A549 (cell line): ENCODE measurements around the gene OR6C75. TPM values are rescaled to one million over a fixed set of nuclear protein-coding genes. Genes with fewer than 3 reads are reported as not detected.

Source experiments
- ATAC-seq, 2 experiments: fragments of 200-7000 bp in 1 of 2; fragments of >200 bp in 1 of 2; cut with Nextera tagmentation in 1 of 2; cut with Tn5 transposase in 1 of 2; 3 replicates each; pipeline versions ENCODE4 v1.8.0 to v1.9.1; 2018 to 2020; ENCODE audit warnings: mild to moderate bottlenecking in 1 of 2, moderate library complexity in 1 of 2
- CTCF ChIA-PET: fragments of 300-600 bp; sonication (Branson Sonifier 250); formaldehyde crosslinking; extraction: SDS; loops from one replicate; lab custom pipeline; 2021; ENCODE audit warnings: antibody characterized with exemption, inconsistent platforms; lab: Yijun Ruan, JAX
- POLR2A ChIA-PET: fragments of 350-600 bp; formaldehyde crosslinking; extraction: SDS; loops from one replicate; lab custom pipeline; 2021; ENCODE audit warnings: antibody characterized with exemption, inconsistent platforms; lab: Yijun Ruan, JAX
- DNase-seq, 2 experiments: peaks; one replicate each; pipeline versions ENCODE4 v3.0.0 to v3.0.0-alpha.2; 2011 to 2016; ENCODE audit warnings: low read depth in 1 of 2, low spot score in 1 of 2
- FAIRE-seq: peaks from 2 replicates; lab custom pipeline; 2011; peaks lifted over from hg19 to GRCh38; lab: Jason Lieb, UNC
- H3K27ac ChIP-seq, 2 experiments: fragments of >200 bp; sonication (Bioruptor Twin); formaldehyde crosslinking; 3 replicates each; pipeline ENCODE4 v1.5.1; 2016 to 2017
- H3K4me1 ChIP-seq: fragments of >200 bp; sonication (Bioruptor Twin); formaldehyde crosslinking; 3 replicates; pipeline ENCODE4 v1.6.1; 2016
- H3K4me2 ChIP-seq: fragments of >200 bp; sonication (Bioruptor Twin); formaldehyde crosslinking; 3 replicates; pipeline ENCODE4 v1.6.1; 2016
- H3K4me3 ChIP-seq: fragments of >200 bp; sonication (Bioruptor Twin); formaldehyde crosslinking; 3 replicates; pipeline ENCODE4 v1.5.1; 2016
- H3K9me3 ChIP-seq: fragments of >200 bp; sonication (Bioruptor Twin); formaldehyde crosslinking; 3 replicates; pipeline ENCODE4 v1.6.1; 2016
- CBX2 ChIP-seq: fragments of 200-600 bp; sonication (generic); IDR thresholded peaks from 2 replicates; pipeline ENCODE4 v1.6.1; 2016; ENCODE audit warnings: low read depth, mild to moderate bottlenecking, borderline replicate concordance
- CBX8 ChIP-seq: fragments of 200-600 bp; sonication (generic); IDR thresholded peaks from 2 replicates; pipeline ENCODE4 v1.6.1; 2016
- CHD4 ChIP-seq: fragments of 200-600 bp; sonication (generic); IDR thresholded peaks from 2 replicates; pipeline ENCODE4 v1.6.1; 2016; ENCODE audit warnings: antibody characterized with exemption, mild to moderate bottlenecking, borderline replicate concordance
- EHF ChIP-seq: fragments of 250-450 bp; sonication (Bioruptor Pico); IDR thresholded peaks from 2 replicates; pipeline ENCODE4 v1.5.0; 2020; ENCODE audit warnings: mild to moderate bottlenecking
- EHMT2 ChIP-seq: fragments of 200-600 bp; sonication (generic); IDR thresholded peaks from 2 replicates; pipeline ENCODE4 v1.6.1; 2016; ENCODE audit warnings: antibody characterized with exemption, low read depth, mild to moderate bottlenecking, moderate library complexity
- EP300 ChIP-seq, 2 experiments: fragments of >200 bp; sonication (Bioruptor Twin); formaldehyde crosslinking; IDR thresholded peaks; 2 replicates in 1 of 2; 3 replicates in 1 of 2; pipeline ENCODE4 v1.6.1; 2016 to 2017
- ESRRA ChIP-seq: fragments of 150-350 bp; IDR thresholded peaks from 2 replicates; pipeline ENCODE4 v1.6.1; 2014; ENCODE audit warnings: mild to moderate bottlenecking, low read length, borderline replicate concordance
- FOSB ChIP-seq: fragments of 250-450 bp; sonication (Bioruptor Pico); IDR thresholded peaks from 2 replicates; pipeline ENCODE4 v1.5.0; 2020; ENCODE audit warnings: mild to moderate bottlenecking, moderate library complexity
- GATA3 ChIP-seq: IDR thresholded peaks from 2 replicates; pipeline ENCODE4 v1.6.1; 2012; ENCODE audit warnings: borderline replicate concordance
- HEYL ChIP-seq: fragments of 250-450 bp; sonication (Bioruptor Pico); IDR thresholded peaks from 2 replicates; pipeline ENCODE4 v1.8.0; 2021; ENCODE audit warnings: mild to moderate bottlenecking, moderate library complexity
- HOXB13 ChIP-seq: fragments of 250-450 bp; sonication (Bioruptor Pico); IDR thresholded peaks from 2 replicates; pipeline ENCODE4 v1.5.0; 2020; ENCODE audit warnings: low read depth, mild to moderate bottlenecking, moderate library complexity
- HOXB5 ChIP-seq: fragments of 250-450 bp; sonication (Bioruptor Pico); IDR thresholded peaks from 2 replicates; pipeline ENCODE4 v1.5.0; 2020; ENCODE audit warnings: mild to moderate bottlenecking, moderate library complexity
- JUN ChIP-seq, 2 experiments: fragments of >200 bp; sonication (Bioruptor Twin); formaldehyde crosslinking; IDR thresholded peaks; 2 replicates in 1 of 2; 3 replicates in 1 of 2; pipeline ENCODE4 v1.6.1; 2016 to 2017
- JUNB ChIP-seq: fragments of >200 bp; sonication (Bioruptor Twin); formaldehyde crosslinking; IDR thresholded peaks from 2 replicates; pipeline ENCODE4 v1.6.1; 2016
- MAFK ChIP-seq: fragments of 450-650 bp; IDR thresholded peaks from 2 replicates; pipeline ENCODE4 v1.6.1; 2014; ENCODE audit not compliant: partially characterized antibody
- MYC ChIP-seq: IDR thresholded peaks from 2 replicates; pipeline ENCODE4 v1.6.1; 2012; ENCODE audit warnings: mild to moderate bottlenecking, inconsistent platforms, low read length, improper control_type of control experiment, borderline replicate concordance
- NR3C1 ChIP-seq: fragments of >200 bp; sonication (Bioruptor Twin); formaldehyde crosslinking; IDR thresholded peaks from 3 replicates; pipeline ENCODE4 v1.6.1; 2017
- PHF8 ChIP-seq: fragments of 200-600 bp; sonication (generic); IDR thresholded peaks from 2 replicates; pipeline ENCODE4 v1.6.1; 2016; ENCODE audit warnings: low read depth, mild to moderate bottlenecking, antibody characterized with exemption, moderate library complexity, borderline replicate concordance
- POLR2A ChIP-seq: IDR thresholded peaks from 2 replicates; pipeline ENCODE4 v1.6.1; 2012; ENCODE audit warnings: mild to moderate bottlenecking, low read length
- RAD21 ChIP-seq, 2 experiments: fragments of >200 bp in 1 of 2; sonication (Bioruptor Twin) in 1 of 2; formaldehyde crosslinking in 1 of 2; IDR thresholded peaks in 1 of 2; conservative IDR thresholded peaks in 1 of 2; 2 replicates in 1 of 2; 3 replicates in 1 of 2; pipeline ENCODE4 v1.6.1; 2012 to 2018; ENCODE audit warnings: inconsistent platforms in 1 of 2
- RARB ChIP-seq: fragments of 250-450 bp; sonication (Bioruptor Pico); IDR thresholded peaks from 2 replicates; pipeline ENCODE4 v1.8.0; 2021; ENCODE audit warnings: mild to moderate bottlenecking, moderate library complexity
- RCOR1 ChIP-seq: fragments of 150-350 bp; IDR thresholded peaks from 2 replicates; pipeline ENCODE4 v1.6.1; 2014; ENCODE audit warnings: antibody characterized with exemption, low read length, low read depth
- RFX5 ChIP-seq: fragments of 450-650 bp; IDR thresholded peaks from 2 replicates; pipeline ENCODE4 v1.7.1; 2014; ENCODE audit warnings: antibody characterized with exemption, mild to moderate bottlenecking, moderate library complexity
- RNF2 ChIP-seq: fragments of 200-600 bp; sonication (generic); IDR thresholded peaks from 2 replicates; pipeline ENCODE4 v1.6.1; 2016; ENCODE audit warnings: low read depth, mild to moderate bottlenecking, antibody characterized with exemption, moderate library complexity, borderline replicate concordance
- TP53 ChIP-seq: fragments of 250-450 bp; sonication (Bioruptor Pico); IDR thresholded peaks from 2 replicates; pipeline ENCODE4 v1.5.0; 2021; ENCODE audit warnings: mild to moderate bottlenecking, moderate library complexity
- ZC3H11A ChIP-seq: fragments of 450-650 bp; IDR thresholded peaks from 2 replicates; pipeline ENCODE4 v1.6.1; 2014; ENCODE audit warnings: antibody characterized with exemption, mild to moderate bottlenecking
- ZNF302 ChIP-seq: fragments of 250-450 bp; sonication (Bioruptor Pico); IDR thresholded peaks from 2 replicates; pipeline ENCODE4 v1.9.0; 2021; ENCODE audit warnings: inconsistent platforms, mild to moderate bottlenecking, moderate library complexity
- ZSCAN20 ChIP-seq: fragments of 250-450 bp; sonication (Bioruptor Pico); IDR thresholded peaks from 2 replicates; pipeline ENCODE4 v1.8.0; 2022; ENCODE audit warnings: mild to moderate bottlenecking, moderate library complexity
- WGBS: methylation state at CpG from one replicate; pipeline ENCODE4 v1.1.6; 2017; ENCODE audit errors: missing lambda C conversion rate; 5-methylcytosine and 5-hydroxymethylcytosine counted together
- polyA plus RNA-seq, 4 experiments: library from polyadenylated mRNA; depleted of rRNA in 3 of 4; stranded (reverse); fragments of >200 nt; fragmentation: RNase III in 1 of 4; extraction: RNeasy Plus Mini Kit Qiagen cat#74134 plus additional on column Dnase treatment in 1 of 4; gene quantifications; 2 replicates in 3 of 4; 3 replicates in 1 of 4; pipeline ENCODE4 v1.2.3, GENCODE V29; 2011 to 2017
- TF ChIP-seq, protein P1 (sequence below): fragments of 450-650 bp; IDR thresholded peaks from 2 replicates; pipeline ENCODE4 v1.6.1; 2014; ENCODE audit warnings: antibody characterized with exemption
- TF ChIP-seq, protein P2 (sequence below): fragments of >200 bp; sonication (Bioruptor Twin); formaldehyde crosslinking; IDR thresholded peaks from 2 replicates; pipeline ENCODE4 v1.6.1; 2016
- TF ChIP-seq, protein P3 (sequence below): fragments of >200 bp; sonication (Bioruptor Twin); formaldehyde crosslinking; IDR thresholded peaks from 3 replicates; pipeline ENCODE4 v1.5.1; 2016
- TF ChIP-seq, protein P4 (sequence below): IDR thresholded peaks from 2 replicates; pipeline ENCODE4 v1.6.1; 2012
- TF ChIP-seq, protein P5 (sequence below): fragments of >200 bp; sonication (Bioruptor Twin); formaldehyde crosslinking; IDR thresholded peaks from 3 replicates; pipeline ENCODE4 v1.6.1; 2016
- TF ChIP-seq, protein P6 (sequence below): fragments of 250-450 bp; sonication (Bioruptor Pico); IDR thresholded peaks from 2 replicates; pipeline ENCODE4 v1.5.0; 2020; ENCODE audit warnings: low read depth, mild to moderate bottlenecking, moderate library complexity

OR6C75 gene
- polyA plus RNA-seq, 2 of the 4 experiments (the other 2 are of a cell fraction): not detected

DNA sequence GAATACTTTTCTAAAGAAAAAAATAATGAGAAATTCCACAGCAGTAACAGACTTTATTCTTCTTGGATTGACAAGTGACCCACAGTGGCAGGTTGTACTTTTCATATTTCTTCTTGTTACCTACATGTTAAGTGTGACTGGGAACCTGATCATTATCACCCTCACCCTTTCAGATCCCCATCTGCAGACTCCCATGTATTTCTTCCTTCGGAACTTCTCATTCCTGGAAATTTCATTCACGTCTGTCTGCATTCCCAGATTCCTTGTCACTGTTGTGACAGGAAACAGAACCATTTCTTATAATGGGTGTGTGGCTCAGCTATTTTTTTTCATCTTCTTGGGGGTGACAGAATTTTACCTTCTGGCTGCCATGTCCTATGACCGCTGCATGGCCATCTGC is 2.3 kb downstream of the OR6C75 start:
- Histone ChIP-seq H3K27ac (no peak overlapping the region), H3K4me1 (no peaks in the 10 kb centered on the region), H3K4me3 (no peak overlapping the region), H3K4me2 (no peak overlapping the region), H3K9me3 (no peaks in the 10 kb centered on the region)
- no peak for ATAC-seq
- under 1% methylated on average over 3 of the region's 3 CpGs for WGBS
- DNase-seq: no peak
- ChIA-PET POLR2A (no interaction called here), CTCF (no interaction called here)
- no peak for FAIRE-seq
- no peak for TF ChIP-seq EHF (CRISPR knock-in tag)
- TF ChIP-seq RARB (CRISPR knock-in tag): no peak
- no peak for TF ChIP-seq ZC3H11A
- TF ChIP-seq, protein P1, sequence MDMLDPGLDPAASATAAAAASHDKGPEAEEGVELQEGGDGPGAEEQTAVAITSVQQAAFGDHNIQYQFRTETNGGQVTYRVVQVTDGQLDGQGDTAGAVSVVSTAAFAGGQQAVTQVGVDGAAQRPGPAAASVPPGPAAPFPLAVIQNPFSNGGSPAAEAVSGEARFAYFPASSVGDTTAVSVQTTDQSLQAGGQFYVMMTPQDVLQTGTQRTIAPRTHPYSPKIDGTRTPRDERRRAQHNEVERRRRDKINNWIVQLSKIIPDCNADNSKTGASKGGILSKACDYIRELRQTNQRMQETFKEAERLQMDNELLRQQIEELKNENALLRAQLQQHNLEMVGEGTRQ: no peak
- TF ChIP-seq, protein P2, sequence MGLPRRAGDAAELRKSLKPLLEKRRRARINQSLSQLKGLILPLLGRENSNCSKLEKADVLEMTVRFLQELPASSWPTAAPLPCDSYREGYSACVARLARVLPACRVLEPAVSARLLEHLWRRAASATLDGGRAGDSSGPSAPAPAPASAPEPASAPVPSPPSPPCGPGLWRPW: no peak
- TF ChIP-seq JUN (IDR thresholded peaks at IDR 0.05): no peak
- no peak for TF ChIP-seq TP53
- TF ChIP-seq, protein P3, sequence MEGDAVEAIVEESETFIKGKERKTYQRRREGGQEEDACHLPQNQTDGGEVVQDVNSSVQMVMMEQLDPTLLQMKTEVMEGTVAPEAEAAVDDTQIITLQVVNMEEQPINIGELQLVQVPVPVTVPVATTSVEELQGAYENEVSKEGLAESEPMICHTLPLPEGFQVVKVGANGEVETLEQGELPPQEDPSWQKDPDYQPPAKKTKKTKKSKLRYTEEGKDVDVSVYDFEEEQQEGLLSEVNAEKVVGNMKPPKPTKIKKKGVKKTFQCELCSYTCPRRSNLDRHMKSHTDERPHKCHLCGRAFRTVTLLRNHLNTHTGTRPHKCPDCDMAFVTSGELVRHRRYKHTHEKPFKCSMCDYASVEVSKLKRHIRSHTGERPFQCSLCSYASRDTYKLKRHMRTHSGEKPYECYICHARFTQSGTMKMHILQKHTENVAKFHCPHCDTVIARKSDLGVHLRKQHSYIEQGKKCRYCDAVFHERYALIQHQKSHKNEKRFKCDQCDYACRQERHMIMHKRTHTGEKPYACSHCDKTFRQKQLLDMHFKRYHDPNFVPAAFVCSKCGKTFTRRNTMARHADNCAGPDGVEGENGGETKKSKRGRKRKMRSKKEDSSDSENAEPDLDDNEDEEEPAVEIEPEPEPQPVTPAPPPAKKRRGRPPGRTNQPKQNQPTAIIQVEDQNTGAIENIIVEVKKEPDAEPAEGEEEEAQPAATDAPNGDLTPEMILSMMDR: no peak
- no peak for TF ChIP-seq RFX5
- TF ChIP-seq ESRRA: no peak
- no peak for TF ChIP-seq HOXB13 (CRISPR knock-in tag)
- no peak for TF ChIP-seq CHD4
- no peak for TF ChIP-seq HOXB5 (CRISPR knock-in tag)
- TF ChIP-seq MAFK: no peak

DNA sequence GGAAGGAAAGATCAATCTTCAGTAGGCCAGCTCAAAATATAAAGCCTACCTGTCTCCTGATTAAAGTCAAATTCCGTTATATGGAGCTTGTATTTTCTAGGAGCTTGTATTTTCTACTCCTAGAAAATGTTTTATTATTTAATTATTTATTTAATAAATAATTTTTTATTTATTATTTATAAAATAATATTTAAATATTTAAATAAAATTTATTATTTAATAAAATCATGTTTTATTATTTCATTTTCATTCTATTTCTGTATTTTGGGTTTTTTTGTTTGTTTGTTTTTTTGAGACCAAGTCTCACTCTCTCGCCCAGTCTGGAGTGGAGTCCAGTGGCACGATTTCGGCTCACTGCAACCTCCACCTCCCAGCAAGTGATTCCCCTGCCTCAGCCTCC is 9.7 kb downstream of the OR6C75 start:
- Histone ChIP-seq H3K4me2 (no peak overlapping the region), H3K27ac (no peak overlapping the region), H3K9me3 (no peaks in the 10 kb centered on the region), H3K4me3 (no peak overlapping the region)
- FAIRE-seq (no peak), ATAC-seq (no peak)
- WGBS: 25% methylated on average over 4 of the region's 4 CpGs
- TF ChIP-seq PHF8 (no peak), TP53 (no peak), RCOR1 (no peak), HEYL (CRISPR knock-in tag) (no peak), HOXB13 (CRISPR knock-in tag) (no peak), RNF2 (no peak), POLR2A (no peak), JUNB (no peak), GATA3 (no peak)
- TF ChIP-seq, all 56 proteins: peak for 0
- no peak for DNase-seq
- no peaks in the 10 kb centered on the region for H3K4me1 ChIP-seq
- ChIA-PET CTCF (no interaction called here), POLR2A (no interaction called here)

DNA sequence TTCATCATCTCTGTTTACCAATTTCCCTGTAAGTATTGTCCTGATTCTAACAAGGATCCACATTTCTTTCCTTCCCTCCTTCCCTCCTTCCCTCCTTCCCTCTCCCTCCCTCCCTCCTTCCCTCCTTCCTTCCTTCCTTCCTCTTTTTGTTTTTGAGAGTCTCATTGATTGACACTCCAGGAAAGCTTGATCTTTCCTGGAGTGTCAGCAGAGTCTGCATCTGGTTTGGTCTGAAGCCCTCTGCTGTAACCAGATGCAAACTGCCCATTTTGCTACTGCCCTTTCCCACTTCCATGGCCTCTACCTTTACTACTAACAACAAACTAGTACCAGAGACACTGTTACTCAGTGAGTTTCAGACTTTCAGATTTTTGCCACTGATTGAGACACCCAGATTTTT is 23.1 kb downstream of the OR6C75 start:
- no peak for FAIRE-seq
- H3K4me1 ChIP-seq: no peaks in the 10 kb centered on the region
- no peak overlapping the region for H3K4me2 ChIP-seq
- no peak overlapping the region for H3K4me3 ChIP-seq
- no peak overlapping the region for H3K27ac ChIP-seq
- H3K9me3 ChIP-seq: no peaks in the 10 kb centered on the region
- ChIA-PET CTCF (interaction anchor here (1.2 kb wide), 1 partner anchor 17 kb away, joined by 3 read pairs; no protein-coding TSS in a partner anchor), POLR2A (no interaction called here)
- ATAC-seq: peak; percentile 39 to 53; a peak in 2 of 6 replicates
- DNase-seq: no peak
- TF ChIP-seq ZNF302 (CRISPR knock-in tag): no peak
- TF ChIP-seq, protein P4, sequence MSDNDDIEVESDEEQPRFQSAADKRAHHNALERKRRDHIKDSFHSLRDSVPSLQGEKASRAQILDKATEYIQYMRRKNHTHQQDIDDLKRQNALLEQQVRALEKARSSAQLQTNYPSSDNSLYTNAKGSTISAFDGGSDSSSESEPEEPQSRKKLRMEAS: no peak
- no peak for TF ChIP-seq ZSCAN20 (CRISPR knock-in tag)
- no peak for TF ChIP-seq EHMT2
- TF ChIP-seq RAD21 (conservative IDR thresholded peaks at IDR 0.05 in 1 of 2, IDR thresholded peaks at IDR 0.05 in 1 of 2): no peak
- no peak for TF ChIP-seq RNF2
- TF ChIP-seq ZC3H11A: no peak
- TF ChIP-seq FOSB: no peak
- TF ChIP-seq CBX8: no peak
- no peak for TF ChIP-seq CBX2
- TF ChIP-seq EP300 (IDR thresholded peaks at IDR 0.05): no peak
- TF ChIP-seq MYC: no peak
- TF ChIP-seq NR3C1: no peak
- TF ChIP-seq, protein P5, sequence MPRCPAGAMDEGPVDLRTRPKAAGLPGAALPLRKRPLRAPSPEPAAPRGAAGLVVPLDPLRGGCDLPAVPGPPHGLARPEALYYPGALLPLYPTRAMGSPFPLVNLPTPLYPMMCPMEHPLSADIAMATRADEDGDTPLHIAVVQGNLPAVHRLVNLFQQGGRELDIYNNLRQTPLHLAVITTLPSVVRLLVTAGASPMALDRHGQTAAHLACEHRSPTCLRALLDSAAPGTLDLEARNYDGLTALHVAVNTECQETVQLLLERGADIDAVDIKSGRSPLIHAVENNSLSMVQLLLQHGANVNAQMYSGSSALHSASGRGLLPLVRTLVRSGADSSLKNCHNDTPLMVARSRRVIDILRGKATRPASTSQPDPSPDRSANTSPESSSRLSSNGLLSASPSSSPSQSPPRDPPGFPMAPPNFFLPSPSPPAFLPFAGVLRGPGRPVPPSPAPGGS: no peak
- TF ChIP-seq, protein P6, sequence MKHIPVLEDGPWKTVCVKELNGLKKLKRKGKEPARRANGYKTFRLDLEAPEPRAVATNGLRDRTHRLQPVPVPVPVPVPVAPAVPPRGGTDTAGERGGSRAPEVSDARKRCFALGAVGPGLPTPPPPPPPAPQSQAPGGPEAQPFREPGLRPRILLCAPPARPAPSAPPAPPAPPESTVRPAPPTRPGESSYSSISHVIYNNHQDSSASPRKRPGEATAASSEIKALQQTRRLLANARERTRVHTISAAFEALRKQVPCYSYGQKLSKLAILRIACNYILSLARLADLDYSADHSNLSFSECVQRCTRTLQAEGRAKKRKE (CRISPR knock-in tag): no peak
